ENCODE measurements around the gene CCL23.

DNA sequence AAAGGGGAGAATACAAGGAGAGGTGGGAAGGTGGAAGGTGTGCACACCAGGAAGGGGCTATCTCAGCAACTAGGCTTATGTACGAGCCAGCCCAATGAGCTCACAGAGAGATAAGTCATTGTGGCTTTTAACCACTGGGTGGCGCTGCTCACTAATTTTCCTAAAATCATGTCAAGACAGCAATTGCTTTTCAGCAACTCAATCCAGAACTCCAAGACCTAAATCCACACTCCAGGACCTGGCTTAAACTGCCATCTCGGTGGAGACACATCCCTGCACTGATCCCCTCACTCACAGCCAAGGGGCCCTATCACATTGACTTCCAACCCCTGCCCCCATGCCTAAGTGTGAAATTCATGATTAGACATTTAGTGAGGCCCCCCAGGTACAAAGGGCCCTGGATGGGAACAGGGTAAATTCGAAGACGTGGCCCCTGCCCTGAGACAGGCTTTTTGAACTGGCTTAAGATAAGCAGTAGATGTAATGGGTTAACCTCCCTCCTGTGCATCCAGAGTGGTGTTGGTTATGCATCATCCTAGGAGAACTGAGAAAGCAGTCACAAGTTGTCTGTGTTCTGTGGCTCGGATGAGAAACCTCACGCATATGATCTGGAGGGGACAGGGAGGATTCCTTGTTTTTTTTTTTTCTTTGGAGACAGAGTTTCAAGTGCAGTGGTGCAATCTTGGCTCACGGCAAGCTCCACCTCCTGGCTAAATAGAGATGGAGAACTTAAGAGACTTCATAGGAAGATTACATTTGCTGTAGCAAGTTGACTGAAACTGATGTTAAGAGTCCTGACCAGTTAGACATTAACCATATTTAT lies 48.0 kb downstream of the CCL23 start:
- TF ChIP-seq ZNF274 (IDR thresholded peaks at IDR 0.05; ENCODE audit: low read depth, low read length), result no peak
- TF ChIP-seq YY1 (IDR thresholded peaks at IDR 0.05; ENCODE audit: insufficient read depth, insufficient read length), result no peak

Measured in NT2/D1 (cell line).